HG02678 (cell line): ENCODE measurements around the gene NCAPD2.
"Not testable (repeated sequence)": the region's sequence is repeated elsewhere in the genome, so short reads cannot be mapped to it uniquely, and the experiment has no call there.

Experiments used
- ATAC-seq: cut with Tn5 transposase; IDR thresholded peaks from one replicate; pipeline ENCODE4 v1.9.1; 2021; ENCODE audit warnings: mild to moderate bottlenecking, moderate library complexity; ENCODE audit not compliant: unreplicated experiment

Gene NCAPD2

DNA sequence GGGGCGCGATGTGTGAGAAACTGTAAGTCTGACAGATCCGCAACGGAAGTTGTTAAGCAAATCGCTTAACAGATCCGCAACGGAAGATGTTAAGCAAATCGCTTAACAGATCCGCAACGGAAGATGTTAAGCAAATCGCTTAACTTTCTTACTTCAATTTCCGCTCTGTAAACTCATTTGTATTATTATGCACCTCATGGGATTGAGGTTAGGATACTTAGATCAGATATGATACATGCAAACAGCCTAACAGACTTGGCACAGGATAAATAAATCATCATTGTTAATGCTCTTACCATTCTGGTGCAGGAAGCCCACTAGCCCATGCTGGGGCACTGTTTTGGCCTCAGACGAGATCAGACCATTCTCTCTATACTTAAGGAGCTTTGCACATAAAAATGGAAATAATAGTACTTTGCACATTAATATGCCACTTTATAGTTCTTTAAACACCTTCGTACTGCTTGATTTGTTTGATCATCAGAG is 399 bp downstream of the NCAPD2 start:
- ATAC-seq, result no peak

DNA sequence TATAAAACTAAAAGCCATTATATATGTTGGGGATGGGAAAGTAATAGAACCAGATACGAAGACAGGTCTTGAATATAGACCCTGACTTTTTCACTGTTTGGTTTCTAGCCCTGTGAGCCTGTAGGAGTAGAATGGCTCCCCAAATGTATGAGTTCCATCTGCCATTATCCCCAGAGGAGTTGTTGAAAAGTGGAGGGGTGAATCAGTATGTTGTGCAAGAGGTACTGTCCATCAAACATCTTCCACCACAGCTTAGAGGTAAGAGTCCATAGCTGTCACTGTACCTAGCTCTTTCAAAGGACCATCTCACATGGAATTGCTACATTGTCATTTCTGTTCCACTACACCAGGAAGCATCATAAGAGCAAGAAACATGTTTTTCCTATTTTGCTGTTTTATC is 1.1 kb downstream of the NCAPD2 start:
- ATAC-seq, result no peak

DNA sequence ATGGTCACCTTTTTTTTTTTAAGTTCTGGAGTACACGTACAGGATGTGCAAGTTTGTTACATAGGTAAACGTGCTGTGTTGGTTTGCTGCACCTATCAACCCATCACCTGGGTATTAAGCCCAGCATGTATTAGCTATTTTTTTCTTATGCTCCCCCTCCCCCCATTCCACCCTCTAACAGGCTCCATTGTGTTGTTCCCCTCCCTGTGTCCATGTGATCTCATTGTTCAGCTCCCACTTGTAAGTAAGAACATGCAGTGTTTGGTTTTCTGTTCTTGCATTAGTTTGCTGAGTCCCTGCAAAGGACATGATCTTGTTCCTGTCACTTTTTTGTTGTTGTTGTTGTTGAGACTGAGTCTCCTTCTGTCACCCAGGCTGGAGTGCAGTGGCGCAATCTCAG is 3.4 kb downstream of the NCAPD2 start:
- ATAC-seq, result not testable (repeated sequence)

DNA sequence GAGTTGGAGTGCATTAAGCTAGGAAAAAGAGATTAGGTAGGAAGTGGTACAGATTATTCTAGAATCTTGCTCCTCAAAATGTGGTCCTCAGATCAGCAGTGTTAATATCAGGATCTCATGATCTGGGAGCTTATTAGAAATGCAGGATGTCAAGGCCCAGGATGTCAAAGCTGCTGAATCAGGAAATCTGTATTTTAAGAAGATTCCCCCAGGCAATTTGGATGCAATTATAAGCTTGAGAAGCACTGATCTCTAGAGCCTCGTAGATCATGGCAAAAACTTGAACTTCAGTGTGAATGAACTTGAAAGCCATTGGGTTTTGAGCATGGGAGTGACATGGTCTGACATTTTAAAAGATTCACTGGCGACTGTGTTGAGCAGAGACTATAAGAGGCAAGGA is 6.6 kb downstream of the NCAPD2 start:
- ATAC-seq, result no peak

DNA sequence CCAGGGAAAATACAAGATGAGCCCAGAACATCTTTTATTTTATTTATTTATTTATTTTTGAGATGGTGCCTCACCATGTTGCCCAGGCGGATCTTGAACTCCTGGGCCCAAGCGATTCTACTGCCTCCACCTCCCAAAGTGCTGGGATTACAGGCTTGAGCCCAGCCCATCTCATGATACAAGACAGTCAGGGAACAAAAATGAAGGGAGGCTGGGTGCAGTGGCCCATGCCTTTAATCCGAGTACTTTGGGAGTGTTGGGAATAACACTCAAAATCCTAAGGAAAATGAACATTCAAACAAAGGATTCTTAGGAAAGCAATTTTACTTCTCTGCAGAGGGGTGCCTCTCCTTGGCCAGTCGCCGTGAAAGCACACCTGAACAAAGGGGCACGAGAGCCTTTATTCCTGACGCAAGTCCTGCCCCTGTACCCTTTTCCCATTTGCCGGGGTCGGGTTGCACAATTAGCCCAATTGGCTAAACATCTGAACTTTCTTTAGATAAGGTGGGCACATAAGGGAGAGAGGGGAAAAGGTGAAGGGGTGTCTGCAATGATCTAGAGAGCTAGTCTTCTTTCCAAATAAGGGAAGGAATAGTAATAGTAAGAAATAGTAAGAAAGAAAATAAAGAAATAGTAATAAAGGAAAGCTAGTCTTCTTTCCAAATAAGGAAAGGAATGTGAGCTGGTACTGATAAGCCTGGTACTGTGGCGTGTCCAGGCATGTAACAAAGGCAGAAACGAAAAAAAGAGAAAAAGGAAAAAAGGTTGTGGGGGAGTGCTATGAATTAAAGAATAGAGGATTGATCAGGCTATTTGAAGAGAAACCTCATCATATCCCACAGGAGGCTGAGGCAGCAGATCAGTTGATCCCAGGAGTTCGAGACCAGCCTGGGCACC is 13.4 kb downstream of the NCAPD2 start:
- ATAC-seq, result no peak

DNA sequence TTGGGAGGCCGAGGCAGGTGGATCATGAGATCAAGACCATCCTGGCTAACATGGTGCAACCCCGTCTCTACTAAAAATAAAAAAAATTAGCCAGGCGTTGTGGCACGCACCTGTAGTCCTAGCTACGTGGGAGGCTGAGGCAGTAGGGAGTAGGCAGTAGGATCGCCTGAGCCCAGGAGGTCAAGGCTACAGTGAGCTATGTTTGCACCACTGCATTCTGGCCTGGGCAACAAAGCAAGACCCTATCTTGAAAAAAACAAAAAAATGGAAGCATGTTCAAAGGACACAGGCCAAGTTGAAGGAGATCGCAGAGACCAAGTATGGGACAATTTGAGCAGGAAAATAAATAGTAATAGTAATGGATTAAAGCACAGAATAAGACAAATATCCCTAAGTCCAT is 14.2 kb downstream of the NCAPD2 start:
- no peak for ATAC-seq

DNA sequence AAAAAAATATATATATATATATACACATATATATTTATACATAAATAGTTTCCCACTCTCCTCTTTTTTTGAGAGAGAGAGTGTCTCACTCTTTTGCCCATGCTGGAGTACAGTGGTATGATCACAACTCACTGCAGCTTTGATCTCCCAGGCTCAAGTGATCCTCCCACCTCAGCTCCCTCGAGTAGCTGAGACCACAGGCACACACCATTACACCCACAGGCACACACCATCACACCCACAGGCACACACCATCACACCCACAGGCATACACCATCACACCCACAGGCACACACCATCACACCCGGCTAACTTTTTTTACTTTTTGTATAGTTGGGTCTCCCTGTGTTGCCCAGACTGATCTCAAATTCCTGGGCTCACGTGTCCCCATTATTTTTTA is 26.3 kb downstream of the NCAPD2 start:
- no peak for ATAC-seq

DNA sequence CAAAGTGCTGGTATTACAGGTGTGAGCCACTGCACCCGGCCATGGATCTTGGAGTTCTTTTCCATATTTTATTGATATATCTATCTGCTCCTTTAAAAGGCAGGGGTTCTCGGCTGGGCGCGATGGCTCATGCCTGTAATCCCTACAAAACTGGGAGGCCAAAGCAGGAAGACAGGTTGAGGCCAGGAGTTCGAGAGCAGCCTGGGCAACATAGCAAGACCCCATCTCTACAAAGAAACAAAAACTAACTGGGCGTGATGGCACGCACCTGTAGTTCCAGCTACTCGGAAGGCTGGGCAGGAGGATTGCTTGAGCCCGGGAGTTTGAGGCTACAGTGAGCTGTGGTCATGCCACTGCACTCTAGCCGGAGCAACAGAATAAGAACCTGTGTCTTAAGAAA is 28.3 kb downstream of the NCAPD2 start:
- ATAC-seq, result no peak

DNA sequence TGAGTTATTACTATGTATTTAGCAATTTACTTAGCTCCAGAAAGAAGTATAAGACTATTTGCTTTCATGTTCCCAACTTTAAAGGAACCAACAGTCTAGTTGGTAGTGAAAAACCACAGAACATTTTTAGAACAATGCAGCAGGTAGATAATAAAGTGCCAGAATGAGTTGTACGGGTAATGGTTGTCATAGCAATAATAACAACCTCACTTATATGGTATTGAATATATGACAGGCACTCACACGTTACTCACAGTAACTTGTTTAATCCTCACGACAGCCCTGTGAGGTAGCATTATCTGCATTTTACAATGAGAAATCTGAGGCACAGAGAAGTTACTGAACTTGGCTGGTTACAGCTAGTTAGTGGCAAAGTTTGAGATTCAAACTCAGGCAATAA is 29.8 kb downstream of the NCAPD2 start:
- ATAC-seq, result no peak

DNA sequence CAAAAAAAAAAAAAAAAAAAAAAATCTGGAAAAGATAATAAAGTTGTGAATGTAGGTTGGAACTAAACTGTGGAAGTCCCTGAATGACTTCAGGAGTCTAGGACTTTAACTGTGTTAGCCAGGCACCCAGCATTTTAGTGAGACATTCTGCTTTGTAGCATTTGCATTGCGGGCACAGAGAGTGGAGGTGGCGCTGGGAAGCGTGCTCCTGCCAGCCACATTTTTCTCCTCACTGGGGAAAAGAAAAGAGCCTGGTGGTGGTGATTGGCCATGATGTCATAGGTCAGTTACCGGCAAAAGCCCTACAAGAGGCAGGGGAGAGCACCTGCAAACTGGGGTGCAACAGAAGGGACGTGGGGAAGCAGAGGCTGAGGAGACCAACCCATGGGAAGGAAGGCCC is 30.7 kb downstream of the NCAPD2 start:
- ATAC-seq, result no peak

DNA sequence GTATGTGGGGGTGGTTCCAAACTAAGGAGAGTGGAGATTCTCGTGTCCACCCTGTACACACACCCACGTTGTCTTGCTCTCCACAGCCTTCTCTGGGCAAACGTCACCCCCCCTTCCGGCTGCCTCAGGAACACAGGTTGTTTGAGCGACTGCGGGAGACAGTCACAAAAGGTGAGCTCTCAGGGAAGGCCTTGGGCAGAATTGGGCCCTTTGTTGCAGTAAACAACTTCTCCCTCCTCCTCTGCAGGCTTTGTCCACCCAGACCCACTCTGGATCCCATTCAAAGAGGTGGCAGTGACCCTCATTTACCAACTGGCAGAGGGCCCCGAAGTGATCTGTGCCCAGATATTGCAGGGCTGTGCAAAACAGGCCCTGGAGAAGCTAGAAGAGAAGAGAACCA is 32.3 kb downstream of the NCAPD2 start:
- ATAC-seq, result no peak

DNA sequence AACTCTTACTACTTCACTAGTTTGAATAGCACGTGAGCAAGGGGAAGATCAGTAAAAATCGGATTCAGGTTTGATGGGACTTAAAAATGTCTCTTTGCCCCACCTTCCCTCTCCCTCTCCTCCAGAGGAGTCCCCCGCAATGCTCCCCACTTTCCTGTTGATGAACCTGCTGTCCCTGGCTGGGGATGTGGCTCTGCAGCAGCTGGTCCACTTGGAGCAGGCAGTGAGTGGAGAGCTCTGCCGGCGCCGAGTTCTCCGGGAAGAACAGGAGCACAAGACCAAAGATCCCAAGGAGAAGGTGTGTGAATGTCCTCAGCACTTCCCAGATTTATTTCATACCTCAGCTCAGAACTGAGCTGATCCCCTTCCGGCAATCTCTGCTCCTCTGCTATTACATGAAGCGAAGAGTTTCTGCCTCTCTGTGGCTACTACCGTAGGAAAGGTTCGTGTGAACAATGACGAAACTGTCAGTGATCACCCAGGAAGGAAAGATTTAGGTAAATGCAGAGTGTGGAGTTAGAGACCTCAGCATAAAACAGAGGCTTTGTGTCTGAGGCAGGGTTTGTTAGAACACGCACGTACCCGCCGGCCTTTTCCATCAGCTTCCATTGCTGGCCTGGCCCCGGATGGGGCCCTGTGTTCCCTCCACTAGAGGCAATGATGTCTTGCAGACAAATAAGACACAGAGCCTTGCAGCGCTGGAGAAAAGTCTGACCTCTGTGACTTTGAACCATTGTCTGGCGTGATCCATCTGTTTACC is 33.0 kb downstream of the NCAPD2 start:
- no peak for ATAC-seq

DNA sequence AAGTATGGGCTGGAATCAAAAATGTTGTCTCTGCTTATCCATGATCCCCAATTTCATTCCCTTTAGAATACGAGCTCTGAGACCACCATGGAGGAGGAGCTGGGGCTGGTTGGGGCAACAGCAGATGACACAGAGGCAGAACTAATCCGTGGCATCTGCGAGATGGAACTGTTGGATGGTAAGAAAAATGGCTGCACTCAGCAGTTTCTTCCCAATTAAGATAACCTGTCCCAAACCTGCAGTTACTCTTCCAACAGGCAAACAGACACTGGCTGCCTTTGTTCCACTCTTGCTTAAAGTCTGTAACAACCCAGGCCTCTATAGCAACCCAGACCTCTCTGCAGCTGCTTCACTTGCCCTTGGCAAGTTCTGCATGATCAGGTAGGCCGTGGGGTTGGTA is 33.8 kb downstream of the NCAPD2 start:
- no peak for ATAC-seq

DNA sequence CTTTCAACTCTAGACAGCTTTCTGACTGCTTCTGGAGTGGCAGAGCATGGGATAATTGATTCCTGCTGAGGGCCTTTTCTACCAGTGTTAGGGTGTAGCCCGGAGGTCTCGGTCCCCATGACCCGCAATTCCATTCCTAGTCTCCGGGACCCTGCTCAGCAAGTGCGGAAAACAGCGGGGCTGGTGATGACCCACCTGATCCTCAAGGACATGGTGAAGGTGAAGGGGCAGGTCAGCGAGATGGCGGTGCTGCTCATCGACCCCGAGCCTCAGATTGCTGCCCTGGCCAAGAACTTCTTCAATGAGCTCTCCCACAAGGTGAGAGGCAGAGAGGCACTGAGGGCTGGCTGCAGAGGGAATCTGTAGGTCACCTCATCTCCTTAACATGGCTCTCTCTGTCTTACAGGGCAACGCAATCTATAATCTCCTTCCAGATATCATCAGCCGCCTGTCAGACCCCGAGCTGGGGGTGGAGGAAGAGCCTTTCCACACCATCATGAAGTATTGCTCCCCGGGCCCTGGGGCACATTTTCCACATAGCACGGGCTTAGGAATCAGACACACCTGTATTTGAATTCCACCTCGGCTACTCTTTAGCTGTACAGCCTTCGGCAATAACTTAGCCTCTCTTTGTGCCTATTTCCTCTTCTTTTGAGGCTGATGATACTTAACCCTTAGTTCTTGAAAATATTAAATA is 34.8 kb downstream of the NCAPD2 start:
- ATAC-seq, result no peak

DNA sequence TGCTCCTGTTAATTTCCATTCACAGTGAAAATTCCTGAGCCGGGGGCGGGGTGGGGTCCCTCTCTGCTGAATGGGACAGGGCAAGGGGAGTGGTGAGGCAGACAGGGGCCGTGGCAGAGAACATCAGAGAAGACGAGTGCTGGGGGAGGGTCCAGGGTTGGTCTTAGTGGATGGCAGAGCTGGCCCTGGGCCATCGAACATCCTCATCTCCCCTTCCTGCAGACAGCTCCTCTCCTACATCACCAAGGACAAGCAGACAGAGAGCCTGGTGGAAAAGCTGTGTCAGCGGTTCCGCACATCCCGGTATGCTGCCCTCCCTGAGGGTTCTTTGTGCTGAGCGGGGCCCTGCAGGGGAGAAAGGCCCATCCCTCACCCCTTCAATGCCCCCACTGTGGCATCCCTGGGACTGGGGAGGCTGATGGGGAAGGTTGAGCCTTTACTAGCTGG is 35.4 kb downstream of the NCAPD2 start:
- no peak for ATAC-seq

DNA sequence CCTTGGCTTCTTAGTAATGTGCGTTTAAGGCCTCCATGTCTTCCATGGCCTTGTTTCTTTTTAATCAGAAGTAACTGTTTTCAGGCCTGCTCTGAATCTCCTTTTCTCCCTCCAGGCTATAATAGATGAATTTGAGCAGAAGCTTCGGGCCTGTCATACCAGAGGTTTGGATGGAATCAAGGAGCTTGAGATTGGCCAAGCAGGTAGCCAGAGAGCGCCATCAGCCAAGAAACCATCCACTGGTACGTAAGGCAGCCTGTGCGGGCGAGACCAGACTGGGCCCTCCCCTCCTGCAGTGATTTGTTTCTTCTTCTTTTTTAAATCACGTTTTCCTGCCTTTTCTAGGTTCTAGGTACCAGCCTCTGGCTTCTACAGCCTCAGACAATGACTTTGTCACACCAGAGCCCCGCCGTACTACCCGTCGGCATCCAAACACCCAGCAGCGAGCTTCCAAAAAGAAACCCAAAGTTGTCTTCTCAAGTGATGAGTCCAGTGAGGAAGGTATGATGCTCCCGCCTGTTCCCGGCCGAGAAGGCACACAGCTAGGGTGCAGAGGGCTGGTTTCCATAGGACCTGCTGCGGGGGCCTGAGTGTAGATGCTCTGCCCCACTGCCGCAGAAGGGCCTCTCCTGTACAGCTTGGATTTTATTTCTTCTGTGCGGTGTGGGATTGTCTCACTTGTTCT is 36.8 kb downstream of the NCAPD2 start:
- no peak for ATAC-seq

DNA sequence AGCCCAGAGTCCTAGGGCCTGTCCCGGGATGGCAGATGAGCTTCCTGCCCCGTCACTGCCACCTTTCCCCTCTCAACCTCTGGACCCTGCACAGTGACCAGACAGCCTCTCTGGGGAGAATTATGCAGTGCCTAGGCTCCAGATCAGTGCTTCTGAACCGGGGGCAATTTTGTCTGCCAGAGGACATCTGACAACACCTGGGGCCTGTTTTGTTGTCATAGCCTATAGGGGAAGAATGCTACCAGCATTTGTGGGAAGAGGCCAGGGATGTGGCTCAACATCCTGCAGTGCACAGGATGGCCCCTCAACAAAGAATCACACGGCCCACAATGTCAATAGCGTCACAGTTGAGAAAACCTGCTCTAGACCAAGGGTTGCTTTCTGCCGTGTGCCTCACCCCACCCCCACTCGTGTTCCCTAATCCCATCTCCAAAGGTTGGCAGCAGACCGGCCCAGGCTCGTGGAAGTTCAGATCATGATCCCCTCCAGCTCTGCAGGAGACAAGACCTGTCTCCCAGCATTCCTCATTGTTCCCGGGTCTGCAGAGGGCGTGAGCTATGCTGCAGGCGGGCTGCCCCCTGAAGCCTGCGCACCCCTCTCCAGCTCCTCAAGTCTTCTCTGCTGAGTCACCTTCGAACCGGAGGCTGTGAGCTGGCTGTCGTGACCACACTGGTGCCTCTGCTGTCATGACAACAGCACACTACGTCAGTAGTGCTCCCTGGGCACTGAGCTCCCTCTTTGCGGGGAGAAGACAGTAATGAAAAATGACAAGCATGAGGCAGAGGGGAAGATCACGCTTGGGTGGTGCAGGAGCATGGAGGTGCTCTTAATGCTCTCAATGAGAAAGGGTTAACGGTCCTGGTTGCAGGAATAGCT is 38.4 kb downstream of the NCAPD2 start:
- ATAC-seq, result no peak

DNA sequence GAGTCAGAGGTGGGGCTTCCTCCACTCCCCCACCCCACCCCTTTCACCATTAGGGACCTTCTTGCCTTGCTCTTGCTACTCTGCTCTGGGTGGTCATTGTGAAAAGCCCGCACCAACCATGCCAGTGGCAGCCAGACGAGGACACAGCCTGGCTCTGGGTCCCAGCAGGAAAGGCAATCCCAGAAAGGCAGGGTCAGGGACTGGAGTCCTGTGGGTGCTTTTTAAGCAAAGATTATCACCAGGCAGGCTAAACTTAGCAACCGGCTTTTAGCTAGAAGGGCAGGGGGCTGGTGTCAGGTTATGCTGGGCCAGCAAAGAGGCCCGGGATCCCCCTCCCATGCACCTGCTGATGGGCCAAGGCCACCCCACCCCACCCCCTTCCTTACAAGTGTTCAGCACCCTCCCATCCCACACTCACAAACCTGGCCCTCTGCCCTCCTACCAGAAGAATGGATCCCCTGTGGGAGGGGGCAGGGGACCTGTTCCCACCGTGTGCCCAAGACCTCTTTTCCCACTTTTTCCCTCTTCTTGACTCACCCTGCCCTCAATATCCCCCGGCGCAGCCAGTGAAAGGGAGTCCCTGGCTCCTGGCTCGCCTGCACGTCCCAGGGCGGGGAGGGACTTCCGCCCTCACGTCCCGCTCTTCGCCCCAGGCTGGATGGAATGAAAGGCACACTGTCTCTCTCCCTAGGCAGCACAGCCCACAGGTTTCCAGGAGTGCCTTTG is 39.2 kb downstream of the NCAPD2 start:
- ATAC-seq, result no peak

DNA sequence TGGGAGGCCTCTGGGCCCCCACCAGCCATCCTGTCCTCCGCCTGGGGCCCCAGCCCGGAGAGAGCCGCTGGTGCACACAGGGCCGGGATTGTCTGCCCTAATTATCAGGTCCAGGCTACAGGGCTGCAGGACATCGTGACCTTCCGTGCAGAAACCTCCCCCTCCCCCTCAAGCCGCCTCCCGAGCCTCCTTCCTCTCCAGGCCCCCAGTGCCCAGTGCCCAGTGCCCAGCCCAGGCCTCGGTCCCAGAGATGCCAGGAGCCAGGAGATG is 39.7 kb downstream of the NCAPD2 start:
- ATAC-seq, result no peak
